Fibroblast of villous mesenchyme (primary cell): Measurements from ENCODE around the gene TMEM63B. TPM values are rescaled to one million over a fixed set of nuclear protein-coding genes. Genes with fewer than 3 reads are reported as not detected.

ENCODE experiments used
- DNase-seq: peaks from one replicate; pipeline ENCODE4 v3.0.0-alpha.2; 2010; ENCODE audit warnings: low read depth
- H3K4me3 ChIP-seq: 2 replicates; pipeline ENCODE4 v1.5.1; 2011; ENCODE audit warnings: low read depth, mild to moderate bottlenecking, low read length
- CTCF ChIP-seq: IDR thresholded peaks from 2 replicates; pipeline ENCODE4 v1.5.1; 2012; ENCODE audit warnings: low read depth, mild to moderate bottlenecking, low read length; ENCODE audit not compliant: insufficient read depth
- total RNA-seq: library from RNA; depleted of rRNA; stranded (reverse); fragments of >200 nt; gene quantifications from 2 replicates; pipeline ENCODE4 v1.2.3, GENCODE V29; 2012

TMEM63B gene
- total RNA-seq, 1 donor, result 32.4 TPM

- no peak for DNase-seq
- no peak for TF ChIP-seq CTCF
- no peak overlapping the region for H3K4me3 ChIP-seq
Observed at GRCh38 chr6:44146685-44147084, 19.3 kb downstream of the TMEM63B start.

- no peak for TF ChIP-seq CTCF
- no peak overlapping the region for H3K4me3 ChIP-seq
- no peak for DNase-seq
Observed at GRCh38 chr6:44147256-44147655, 19.9 kb downstream of the TMEM63B start.

- no peak overlapping the region for H3K4me3 ChIP-seq
- no peak for TF ChIP-seq CTCF
- DNase-seq, result no peak
Observed at GRCh38 chr6:44148306-44148705, 21.0 kb downstream of the TMEM63B start.

- no peak for DNase-seq
- H3K4me3 ChIP-seq, result no peak overlapping the region
- no peak for TF ChIP-seq CTCF
Observed at GRCh38 chr6:44149369-44150012, 22.1 kb downstream of the TMEM63B start.

- DNase-seq, result no peak
- no peak overlapping the region for H3K4me3 ChIP-seq
- no peak for TF ChIP-seq CTCF
Observed at GRCh38 chr6:44150317-44150917, 23.1 kb downstream of the TMEM63B start.

GRCh38 chr6:44151348-44152108 is 24.2 kb downstream of the TMEM63B start:
- peak; percentile 58 for DNase-seq
- TF ChIP-seq CTCF, result peak; percentile 96
- H3K4me3 ChIP-seq, result no peak overlapping the region

GRCh38 chr6:44152109-44152461 is 24.7 kb downstream of the TMEM63B start:
- no peak for TF ChIP-seq CTCF
- no peak for DNase-seq
- H3K4me3 ChIP-seq, result no peak overlapping the region
